HG03378 (cell line): Measurements from ENCODE around the gene RAB3GAP1.
"Not testable (repeated sequence)": the region's sequence is repeated elsewhere in the genome, so short reads cannot be mapped to it uniquely, and the experiment has no call there.

ENCODE experiments used
- ATAC-seq: cut with Tn5 transposase; IDR thresholded peaks from one replicate; pipeline ENCODE4 v1.9.1; 2021; ENCODE audit warnings: mild to moderate bottlenecking, moderate library complexity; ENCODE audit not compliant: unreplicated experiment

Gene RAB3GAP1

GRCh38 chr2:135052997-135053474, 944 bp downstream of the RAB3GAP1 start:
- ATAC-seq = peak; percentile 43

- no peak for ATAC-seq
Measured at GRCh38 chr2:135055182-135055786, 3.2 kb downstream of the RAB3GAP1 start.

GRCh38 chr2:135056790-135057189, 4.7 kb downstream of the RAB3GAP1 start:
- no peak for ATAC-seq

- ATAC-seq = no peak
Measured at GRCh38 chr2:135059577-135059976, 7.5 kb downstream of the RAB3GAP1 start.

GRCh38 chr2:135063210-135063609, 11.1 kb downstream of the RAB3GAP1 start:
- no peak for ATAC-seq

GRCh38 chr2:135064149-135064548, 12.1 kb downstream of the RAB3GAP1 start:
- ATAC-seq = no peak

GRCh38 chr2:135066710-135067109, 14.6 kb downstream of the RAB3GAP1 start:
- ATAC-seq = no peak

- ATAC-seq = no peak
Measured at GRCh38 chr2:135072125-135072997, 20.3 kb downstream of the RAB3GAP1 start.

- ATAC-seq = no peak
Measured at GRCh38 chr2:135074216-135074615, 22.1 kb downstream of the RAB3GAP1 start.

GRCh38 chr2:135076556-135076955, 24.5 kb downstream of the RAB3GAP1 start:
- ATAC-seq = no peak

GRCh38 chr2:135078417-135078816, 26.3 kb downstream of the RAB3GAP1 start:
- no peak for ATAC-seq

- ATAC-seq = no peak
Measured at GRCh38 chr2:135086222-135086621, 34.1 kb downstream of the RAB3GAP1 start.

- not testable (repeated sequence) for ATAC-seq
Measured at GRCh38 chr2:135089597-135089996, 37.5 kb downstream of the RAB3GAP1 start.

GRCh38 chr2:135091681-135092080, 39.6 kb downstream of the RAB3GAP1 start:
- no peak for ATAC-seq

GRCh38 chr2:135093193-135093592, 41.1 kb downstream of the RAB3GAP1 start:
- no peak for ATAC-seq

- no peak for ATAC-seq
Measured at GRCh38 chr2:135093670-135094330, 41.7 kb downstream of the RAB3GAP1 start.

GRCh38 chr2:135094508-135094907, 42.4 kb downstream of the RAB3GAP1 start:
- ATAC-seq = no peak

- ATAC-seq = no peak
Measured at GRCh38 chr2:135095591-135095990, 43.5 kb downstream of the RAB3GAP1 start.

- ATAC-seq = no peak
Measured at GRCh38 chr2:135096665-135097446, 44.8 kb downstream of the RAB3GAP1 start.

GRCh38 chr2:135097532-135098231, 45.6 kb downstream of the RAB3GAP1 start:
- ATAC-seq = no peak
